KG1 (cell line): ENCODE results near the gene C20orf141.

Source experiments
- DNase-seq: peaks from one replicate; lab custom pipeline; 2025; lab: John Stamatoyannopoulos, UW

C20orf141 gene

DNA sequence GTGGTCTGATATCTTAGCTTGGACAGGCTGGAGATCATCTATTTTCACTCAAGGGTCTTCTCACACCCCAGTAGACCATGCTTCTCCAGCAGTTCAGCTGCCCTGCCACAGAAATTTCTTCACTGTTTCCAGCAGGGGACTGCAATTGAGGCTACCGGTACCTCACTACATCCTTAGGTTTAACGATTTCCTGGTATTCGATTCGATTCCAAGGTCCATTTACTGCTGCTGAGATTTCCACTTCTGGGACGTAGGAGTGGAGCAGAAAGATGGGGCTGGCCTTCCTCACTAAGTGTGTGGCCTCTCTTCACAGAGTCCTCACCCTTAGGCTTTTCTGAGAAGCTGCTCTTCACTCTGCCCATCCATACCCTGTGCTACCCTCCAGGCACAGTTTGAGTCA is 31.9 kb downstream of the C20orf141 start:
- DNase-seq = no peak

DNA sequence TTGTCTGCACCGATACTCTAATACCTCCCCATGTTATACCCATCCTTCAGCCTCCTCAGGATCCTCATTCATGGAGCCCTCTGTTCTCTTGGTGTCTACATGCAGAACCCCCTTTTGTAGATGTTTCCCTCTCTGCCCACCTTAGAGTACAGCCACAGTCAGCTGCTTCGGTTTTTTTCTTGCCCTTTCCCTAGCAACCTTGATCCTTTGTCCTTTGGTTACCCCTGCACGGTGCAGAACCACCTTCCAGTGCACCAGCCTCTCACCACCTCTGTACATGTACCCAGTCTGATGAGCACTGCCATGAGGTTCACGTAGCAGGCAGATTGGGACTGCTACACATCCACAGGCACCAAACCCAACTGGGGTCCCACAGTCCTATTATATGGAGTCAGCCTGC is 33.0 kb downstream of the C20orf141 start:
- no peak for DNase-seq

DNA sequence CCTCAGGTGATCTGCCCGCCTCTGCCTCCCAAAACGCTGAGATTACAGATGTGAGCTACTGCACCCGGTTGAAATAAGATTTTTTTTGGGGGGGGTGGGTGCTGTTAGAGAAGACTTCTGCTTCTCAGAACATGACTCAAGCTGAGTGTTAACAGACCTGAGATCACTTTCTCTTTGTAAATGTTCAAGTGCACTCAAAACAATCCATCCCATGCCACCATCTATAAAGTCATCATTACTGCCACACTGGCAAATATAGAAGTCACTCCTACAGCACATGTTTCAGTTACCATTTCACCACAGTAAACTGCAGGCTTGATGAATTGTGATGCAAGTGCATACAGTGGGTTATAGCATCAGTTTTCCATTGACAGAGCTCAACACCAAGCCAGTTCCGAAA is 34.7 kb downstream of the C20orf141 start:
- no peak for DNase-seq

DNA sequence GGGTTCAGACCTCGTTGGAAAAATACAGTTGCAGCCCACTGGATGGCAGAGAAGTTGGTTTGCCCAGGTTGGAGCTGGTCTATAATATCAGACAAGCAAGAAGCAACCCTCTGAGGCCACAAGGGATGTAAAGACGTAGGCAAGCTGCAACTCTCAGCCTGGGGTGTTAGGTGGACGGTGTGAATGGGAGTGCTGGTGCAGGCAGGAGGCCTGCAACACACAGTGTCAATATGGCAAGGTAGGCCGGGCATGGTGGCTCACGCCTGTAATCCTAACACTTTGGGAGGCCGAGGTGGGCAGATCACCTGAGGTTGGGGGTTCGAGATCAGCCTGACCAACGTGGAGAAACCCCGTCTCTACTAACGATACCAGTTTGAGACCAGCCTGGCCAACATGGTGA is 36.3 kb downstream of the C20orf141 start:
- no peak for DNase-seq

DNA sequence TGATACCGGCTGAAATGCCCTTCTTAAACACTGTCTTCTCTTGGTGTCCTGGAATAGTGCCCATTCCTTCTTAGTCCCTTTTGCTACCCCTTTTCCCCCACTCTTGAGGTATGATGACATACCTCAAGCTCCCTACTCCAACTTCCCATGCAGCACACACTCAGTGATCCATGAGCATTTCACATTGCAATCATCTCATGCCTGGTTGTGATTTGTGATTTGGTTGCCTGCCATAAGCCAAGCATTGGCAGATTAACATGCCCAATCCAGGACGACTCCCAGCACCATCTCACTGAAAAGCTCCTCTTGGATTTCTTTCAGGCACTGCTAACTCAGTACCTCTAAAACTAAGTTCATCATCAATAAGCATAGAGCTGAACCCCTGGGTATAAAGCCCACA is 43.8 kb downstream of the C20orf141 start:
- no peak for DNase-seq

DNA sequence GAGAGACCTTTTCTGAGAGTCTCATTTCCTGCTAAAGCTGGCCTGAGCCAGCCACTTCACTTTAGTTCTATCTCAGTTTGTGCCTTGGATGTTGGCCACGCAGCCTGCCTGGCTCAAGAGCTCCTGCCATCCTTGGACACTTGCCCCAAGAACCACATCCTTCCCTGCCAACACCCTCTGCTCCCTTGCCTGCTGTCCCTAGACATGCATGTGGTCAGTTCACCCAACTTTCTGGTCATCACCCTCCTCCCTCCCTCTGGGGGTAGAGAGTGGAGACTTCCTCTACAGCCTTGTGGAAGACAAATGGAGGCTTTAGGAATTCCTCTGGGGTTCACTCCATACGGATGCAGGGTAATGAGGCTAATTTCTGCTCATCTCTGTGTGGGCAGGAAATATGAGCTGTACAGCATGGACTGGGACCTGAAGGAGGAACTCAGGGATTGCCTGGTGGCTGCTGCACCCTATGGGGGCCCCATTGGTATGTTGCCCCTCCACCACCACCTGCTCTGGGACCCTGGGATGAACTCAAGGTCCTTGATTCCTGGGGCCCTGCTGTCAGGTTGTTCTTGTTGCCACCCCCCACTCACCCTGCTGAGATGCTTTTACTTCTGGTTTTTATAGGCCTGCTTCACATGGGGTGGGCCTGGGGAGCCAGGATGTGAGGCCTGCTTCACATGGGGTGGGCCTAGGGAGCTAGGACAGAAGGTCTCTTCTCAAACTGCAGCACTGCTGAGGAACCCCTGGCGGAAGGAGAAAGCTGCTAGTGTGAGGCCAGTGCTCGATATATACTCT is 44.7 kb downstream of the C20orf141 start:
- DNase-seq = no peak

DNA sequence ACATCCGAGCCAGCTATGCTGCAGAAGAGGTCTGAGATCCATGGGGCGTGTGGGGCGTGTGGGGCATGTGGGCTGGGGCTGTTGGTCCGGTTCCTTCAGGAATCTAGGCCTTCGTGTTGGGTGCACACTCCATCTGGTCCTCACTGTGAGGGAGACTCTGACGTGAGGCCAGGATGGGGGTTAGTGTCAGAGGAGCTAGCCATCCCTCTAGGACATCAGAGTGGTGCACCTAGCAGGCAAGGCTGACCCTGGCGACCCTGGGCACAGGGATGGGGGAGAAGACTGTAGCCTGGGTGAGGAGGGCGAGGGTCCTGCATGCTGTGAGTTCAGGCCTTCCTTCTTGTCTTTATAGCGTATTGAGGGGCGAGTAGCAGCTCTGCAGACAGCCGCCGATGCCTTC is 49.8 kb downstream of the C20orf141 start:
- DNase-seq = no peak

DNA sequence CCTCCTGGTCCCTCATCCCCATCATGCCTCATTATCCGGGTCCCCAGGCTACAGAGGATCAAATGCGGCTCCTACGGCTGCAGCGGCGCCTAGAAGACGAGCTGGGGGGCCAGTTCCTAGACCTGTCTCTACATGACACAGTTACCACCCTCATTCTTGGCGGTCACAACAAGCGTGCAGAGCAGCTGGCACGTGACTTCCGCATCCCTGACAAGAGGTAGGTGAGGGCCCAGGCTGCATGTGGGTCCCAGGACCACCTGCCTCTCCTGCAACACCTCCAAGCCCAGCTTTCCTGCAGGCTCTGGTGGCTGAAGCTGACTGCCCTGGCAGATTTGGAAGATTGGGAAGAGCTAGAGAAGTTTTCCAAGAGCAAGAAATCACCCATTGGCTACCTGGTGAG is 50.3 kb downstream of the C20orf141 start:
- no peak for DNase-seq
